Right ventricle myocardium superior (tissue), 1 donor: Measurements from ENCODE around the gene MEF2C. TPM values are rescaled to one million over a fixed set of nuclear protein-coding genes. Genes with fewer than 3 reads are reported as not detected.

Experiments
- ATAC-seq: fragments of 200-7000 bp; cut with Tn5 transposase; one replicate; pipeline ENCODE4 v1.9.1; 2020; ENCODE audit warnings: mild to moderate bottlenecking; ENCODE audit not compliant: poor library complexity
- DNase-seq: peaks from one replicate; pipeline ENCODE4 v3.0.0-alpha.2; 2020
- intact Hi-C: fragments of 100-400 bp; cut with DNase I; formaldehyde crosslinking; loops from one replicate; pipeline ENCODE4 v1.11.2; 2022
- total RNA-seq: library from RNA; stranded (reverse); fragmentation: NEBNext Ultra II Directional; extraction: Animal tissue kit (Norgen Biotek cat#: 25700); gene quantifications from one replicate; pipeline ENCODE4 v1.2.1, GENCODE V29; 2021
- donor health status: DM: no; HTN: yes; CAD: no; lungs with severe emphysema.

Gene MEF2C
- total RNA-seq, 1 donor from 2014 or later, result 52.3 TPM

GRCh38 chr5:88691945-88692868, 190.8 kb downstream of the MEF2C start:
- intact Hi-C loops, result loop anchor here (2.0 kb wide), 1 partner anchor 911 kb away; no protein-coding TSS in a partner anchor
- ATAC-seq (peak; percentile 30), DNase-seq (no peak)

GRCh38 chr5:88691230-88691582, 191.8 kb downstream of the MEF2C start:
- DNase-seq (no peak), ATAC-seq (no peak)
- intact Hi-C loops, result loop anchor here (2.0 kb wide), 1 partner anchor 910 kb away; no protein-coding TSS in a partner anchor

DNA sequence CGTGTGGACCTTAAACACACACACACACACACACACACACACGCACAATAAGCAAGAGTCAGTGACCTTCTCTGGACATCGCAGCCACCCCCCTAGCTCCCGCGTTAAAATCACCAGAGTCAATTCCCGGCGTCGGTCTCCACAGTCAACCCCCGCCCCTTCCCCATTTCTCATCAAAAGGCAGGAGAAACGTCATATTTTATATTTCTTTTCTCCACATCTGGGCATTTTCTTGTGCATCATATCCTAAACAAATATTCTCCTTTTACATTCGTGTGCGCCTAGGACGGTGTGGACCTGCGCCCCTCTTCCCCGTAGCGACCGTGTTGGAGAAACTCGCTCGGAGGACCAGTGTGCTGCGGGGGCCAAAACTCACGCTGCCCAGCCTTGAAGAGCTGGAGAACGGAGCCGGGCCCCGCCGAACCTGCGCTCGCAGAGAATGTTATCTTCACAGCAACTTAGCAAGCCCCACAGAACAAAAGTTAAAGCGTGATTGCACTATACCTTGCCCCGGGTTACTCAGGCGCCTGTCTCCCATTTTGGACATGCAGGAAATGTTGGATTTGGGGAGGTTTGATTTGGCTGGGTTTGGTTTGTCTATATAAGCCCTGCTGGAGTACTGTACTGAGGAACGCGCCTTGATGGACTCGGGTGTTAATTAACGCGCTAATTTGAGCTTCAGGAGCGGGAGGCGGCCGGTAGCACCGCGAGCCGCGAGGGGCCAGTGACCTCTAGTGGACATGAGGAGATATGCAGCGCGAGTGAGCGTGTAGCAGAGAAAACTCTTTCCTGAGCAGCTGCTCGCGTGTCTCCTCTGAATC, 192.4 kb downstream of the MEF2C start:
- peak; percentile 98 for ATAC-seq
- peak; percentile 78 for DNase-seq
- intact Hi-C loops, result loop anchor here (2.0 kb wide), 1 partner anchor 910 kb away; no protein-coding TSS in a partner anchor

- ATAC-seq (no peak), DNase-seq (no peak)
- intact Hi-C loops, result loop anchor here (2.0 kb wide), 1 partner anchor 909 kb away; no protein-coding TSS in a partner anchor
These were observed 193.1 kb downstream of the MEF2C start for GRCh38 chr5:88689668-88690408.

DNA sequence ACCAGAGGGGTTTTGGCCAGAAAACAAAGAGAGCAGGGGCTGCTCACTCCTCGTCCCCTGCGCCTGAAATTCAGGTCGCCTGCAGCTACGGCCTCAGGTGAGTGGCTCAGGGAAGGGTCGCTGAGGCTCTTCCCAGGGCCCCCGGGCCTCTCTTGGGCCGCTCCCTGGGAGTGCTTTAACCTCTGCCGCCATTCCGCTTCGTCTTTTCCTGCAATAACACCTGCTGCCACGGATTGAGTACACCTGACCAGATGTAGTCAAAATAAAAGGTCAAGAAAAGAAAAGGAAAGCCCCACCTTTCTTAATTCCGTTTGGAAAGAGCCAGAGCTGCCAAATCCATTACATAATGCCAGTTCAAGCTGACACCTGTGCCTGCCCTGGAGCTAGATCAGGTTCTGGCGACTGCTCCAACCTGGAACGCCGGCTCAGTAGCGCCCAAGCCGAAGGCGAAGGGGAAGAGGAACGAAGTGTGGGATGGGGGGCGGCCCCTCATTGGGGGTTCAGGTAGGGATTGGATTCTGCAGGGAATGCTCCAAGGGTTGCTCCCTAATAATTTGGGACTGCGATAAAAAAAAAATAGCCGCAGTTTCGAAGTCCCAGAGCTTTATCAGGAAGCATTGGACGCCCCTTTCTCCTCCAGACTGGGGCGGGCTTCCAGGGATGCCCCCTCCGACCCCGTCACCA, 193.9 kb downstream of the MEF2C start:
- DNase-seq (no peak), ATAC-seq (no peak)
- intact Hi-C loops, result no loop called here

GRCh38 chr5:88688156-88688983, 194.6 kb downstream of the MEF2C start:
- no peak for DNase-seq
- ATAC-seq, result no peak
- intact Hi-C loops, result no loop called here

DNA sequence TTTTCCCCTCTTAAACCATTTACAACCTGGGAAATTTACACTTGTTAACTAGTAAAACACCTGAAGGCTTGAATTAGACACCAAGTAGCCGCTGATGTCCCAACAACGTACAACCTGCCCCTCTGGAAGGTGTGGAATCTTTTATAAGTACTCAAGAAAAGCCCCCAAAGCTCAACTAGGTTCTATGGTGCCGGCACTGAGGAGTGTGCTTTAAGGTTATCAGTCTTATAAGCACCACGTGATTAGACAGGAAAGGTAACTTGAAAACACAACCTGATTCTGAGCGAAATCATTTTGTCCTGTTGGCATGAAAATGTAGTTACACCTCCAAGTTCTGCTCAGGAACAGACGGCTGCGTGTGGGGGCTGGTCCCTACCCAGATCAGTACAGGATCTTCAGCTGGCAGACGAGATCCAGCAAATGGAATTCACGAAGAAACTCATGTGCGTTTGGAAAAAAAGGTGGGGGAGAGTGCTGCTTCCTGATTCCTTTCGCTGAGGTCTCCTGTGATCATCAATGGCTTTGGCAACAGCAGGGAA, 195.5 kb downstream of the MEF2C start:
- DNase-seq, result no peak
- intact Hi-C loops, result no loop called here
- no peak for ATAC-seq

DNA sequence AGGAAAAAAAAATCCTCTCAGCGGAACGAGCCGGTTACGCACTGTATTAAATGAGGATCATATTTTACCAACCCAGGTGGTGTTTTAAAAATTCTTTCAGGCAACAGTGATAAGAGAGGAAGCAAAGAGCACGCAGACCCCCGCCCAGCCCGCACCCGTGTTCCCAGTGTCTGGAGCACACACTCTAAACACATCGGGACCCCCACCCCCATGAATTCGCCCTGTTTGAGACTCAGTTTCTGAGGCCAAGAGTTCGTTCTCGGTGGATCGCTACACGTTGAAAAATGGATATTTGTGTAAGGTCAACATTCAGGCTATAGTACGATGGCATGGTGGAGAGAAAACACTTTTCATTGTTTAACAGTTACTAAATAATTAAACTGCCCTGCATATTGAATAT, 196.3 kb downstream of the MEF2C start:
- intact Hi-C loops, result no loop called here
- DNase-seq (no peak), ATAC-seq (no peak)

- no peak for DNase-seq
- no peak for ATAC-seq
- intact Hi-C loops, result no loop called here
These were observed 197.1 kb downstream of the MEF2C start for GRCh38 chr5:88685591-88686541.

DNA sequence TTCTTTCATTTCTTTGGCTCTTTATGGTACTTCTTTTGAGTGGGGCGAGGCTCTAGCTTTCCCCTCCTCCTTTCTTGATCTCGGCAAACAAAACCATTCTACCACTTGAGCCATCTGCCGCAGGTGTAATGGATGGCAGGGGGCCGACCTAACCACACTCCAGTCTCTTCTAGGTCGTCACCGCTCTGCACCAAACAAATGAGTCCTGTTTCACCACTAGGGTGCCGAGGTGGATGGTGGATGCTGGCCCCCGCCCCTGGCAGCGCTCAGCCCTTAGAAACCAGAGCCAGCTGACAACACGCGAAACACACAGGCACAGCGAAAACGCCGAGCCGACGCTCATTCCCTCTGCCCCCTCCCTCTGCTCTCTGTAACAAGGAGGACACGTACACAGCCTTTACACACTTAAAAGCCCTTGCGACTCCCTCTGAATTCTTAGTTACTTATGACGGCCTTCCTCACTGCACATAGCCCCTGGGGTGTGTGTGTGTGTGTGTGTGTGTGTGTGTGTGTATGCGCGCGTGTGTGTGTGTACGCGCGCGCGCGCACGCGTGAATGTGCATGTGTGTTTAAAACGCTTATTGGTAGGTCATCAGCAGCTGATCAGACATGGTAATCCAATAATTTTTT, 199.4 kb downstream of the MEF2C start:
- no peak for ATAC-seq
- DNase-seq, result no peak
- intact Hi-C loops, result no loop called here

DNA sequence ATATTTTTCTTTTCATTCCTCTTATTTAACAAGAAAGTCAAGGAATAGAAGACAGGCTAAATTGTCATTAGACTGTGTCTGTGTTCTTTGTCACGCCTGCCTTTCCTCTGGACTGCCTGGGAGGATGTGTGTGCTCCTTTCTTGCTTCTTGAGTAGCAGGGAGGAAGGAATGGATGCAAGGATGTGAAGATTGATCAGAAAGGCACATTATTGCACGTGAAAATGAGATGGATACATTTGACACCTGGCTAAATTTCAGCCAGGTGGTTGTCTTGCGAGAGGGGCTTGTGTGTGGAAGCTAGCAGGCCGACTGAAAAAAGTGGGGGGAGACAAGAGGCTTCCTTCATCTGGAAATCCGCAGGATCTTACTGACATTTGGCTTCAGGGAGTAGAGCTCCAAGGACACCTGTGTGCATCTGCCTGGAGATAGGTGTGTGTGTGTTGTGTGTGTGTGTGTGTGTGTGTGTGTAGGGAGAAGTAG, 200.1 kb downstream of the MEF2C start:
- ATAC-seq, result no peak
- intact Hi-C loops, result no loop called here

GRCh38 chr5:88682131-88682530, 200.9 kb downstream of the MEF2C start:
- ATAC-seq, result no peak
- no peak for DNase-seq
- intact Hi-C loops, result no loop called here

More for the DNA sequence above, 200.1 kb downstream of the MEF2C start:
- DNase-seq, result no peak

DNA sequence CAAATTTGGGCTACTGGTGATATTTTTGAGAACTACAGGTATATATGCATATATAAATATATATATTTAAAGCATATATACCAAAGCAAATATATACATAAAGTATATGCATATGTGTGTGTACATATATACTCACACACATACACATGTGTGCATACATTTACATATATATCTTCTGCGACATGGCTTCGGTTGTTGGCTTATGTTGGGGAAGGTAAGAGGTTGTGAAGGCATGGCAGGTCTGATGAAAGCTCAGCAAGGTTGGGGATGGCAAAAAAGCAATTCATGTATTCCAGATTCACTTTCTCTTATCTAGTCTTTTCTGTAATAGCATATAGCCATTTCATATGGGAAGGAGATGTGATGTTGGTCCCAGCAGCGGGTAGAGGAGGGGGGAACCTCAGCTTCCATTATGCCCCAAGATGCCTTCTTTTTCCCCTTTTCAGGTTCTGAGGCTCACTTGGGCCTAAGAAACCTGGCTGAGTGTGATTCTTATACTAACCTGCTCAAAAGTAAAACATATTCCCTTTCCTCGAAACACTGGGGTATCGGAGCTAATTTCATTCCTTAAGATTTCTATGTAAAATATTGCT, 201.7 kb downstream of the MEF2C start:
- no peak for DNase-seq
- no peak for ATAC-seq
- intact Hi-C loops, result no loop called here

GRCh38 chr5:88680253-88681132, 202.5 kb downstream of the MEF2C start:
- intact Hi-C loops, result no loop called here
- ATAC-seq (peak; percentile 92), DNase-seq (peak; percentile 81)
